GM18870 (cell line): ENCODE data around the gene TOX3.

ENCODE experiments used
- ATAC-seq: cut with Tn5 transposase; IDR thresholded peaks from one replicate; pipeline ENCODE4 v1.9.1; 2021; ENCODE audit warnings: moderate library complexity; ENCODE audit not compliant: unreplicated experiment

The TOX3 gene

GRCh38 chr16:52539191-52539590, 7.8 kb downstream of the TOX3 start:
- ATAC-seq: no peak

GRCh38 chr16:52538511-52538910, 8.4 kb downstream of the TOX3 start:
- ATAC-seq: no peak

- no peak for ATAC-seq
Observed at GRCh38 chr16:52537516-52537915, 9.4 kb downstream of the TOX3 start.

- no peak for ATAC-seq
Observed at GRCh38 chr16:52535076-52535475, 11.9 kb downstream of the TOX3 start.

GRCh38 chr16:52533296-52533695, 13.6 kb downstream of the TOX3 start:
- no peak for ATAC-seq

GRCh38 chr16:52532384-52532783, 14.6 kb downstream of the TOX3 start:
- ATAC-seq: no peak

- no peak for ATAC-seq
Observed at GRCh38 chr16:52529226-52529625, 17.7 kb downstream of the TOX3 start.

GRCh38 chr16:52528393-52529065, 18.4 kb downstream of the TOX3 start:
- no peak for ATAC-seq

- no peak for ATAC-seq
Observed at GRCh38 chr16:52526830-52527229, 20.1 kb downstream of the TOX3 start.

- no peak for ATAC-seq
Observed at GRCh38 chr16:52526116-52526828, 20.7 kb downstream of the TOX3 start.

- ATAC-seq: no peak
Observed at GRCh38 chr16:52521570-52521969, 25.4 kb downstream of the TOX3 start.

- ATAC-seq: no peak
Observed at GRCh38 chr16:52518884-52519283, 28.1 kb downstream of the TOX3 start.

- ATAC-seq: no peak
Observed at GRCh38 chr16:52515068-52515671, 31.8 kb downstream of the TOX3 start.

- ATAC-seq: no peak
Observed at GRCh38 chr16:52512297-52512987, 34.5 kb downstream of the TOX3 start.

- ATAC-seq: no peak
Observed at GRCh38 chr16:52501746-52502145, 45.2 kb downstream of the TOX3 start.

- no peak for ATAC-seq
Observed at GRCh38 chr16:52500963-52501362, 46.0 kb downstream of the TOX3 start.

- no peak for ATAC-seq
Observed at GRCh38 chr16:52499060-52499440, 47.9 kb downstream of the TOX3 start.

- ATAC-seq: no peak
Observed at GRCh38 chr16:52498328-52499059, 48.4 kb downstream of the TOX3 start.

GRCh38 chr16:52497067-52497816, 49.7 kb downstream of the TOX3 start:
- no peak for ATAC-seq
